Panc1 (cell line): ENCODE results near the gene XYLT1. TPM values are rescaled to one million over a fixed set of nuclear protein-coding genes. Genes with fewer than 3 reads are reported as not detected.

Source experiments
- ATAC-seq: fragments of 200-7000 bp; cut with Tn5 transposase; 2 replicates; pipeline ENCODE4 v1.9.1; 2020; ENCODE audit warnings: mild to moderate bottlenecking, moderate library complexity
- BruUV-seq: library from RNA; stranded (reverse); fragments of 400-500 nt; replicated peaks from 2 replicates; lab custom pipeline; 2021; lab: Mats Ljungman, UMichigan
- CTCF ChIA-PET: fragments of 300-600 bp; sonication (Branson Sonifier 250); formaldehyde crosslinking; loops from one replicate; lab custom pipeline; 2022; ENCODE audit warnings: antibody characterized with exemption; lab: Charles Lee
- POLR2A ChIA-PET: fragments of 300-600 bp; sonication (Branson Sonifier 250); formaldehyde crosslinking; loops from one replicate; lab custom pipeline; 2022; ENCODE audit warnings: antibody characterized with exemption; lab: Charles Lee
- DNase-seq: peaks from one replicate; pipeline ENCODE4 v3.0.0-alpha.2; 2010; ENCODE audit warnings: low read depth, low spot score
- H3K27ac ChIP-seq: 2 replicates; pipeline ENCODE4 v1.5.1; 2011; ENCODE audit warnings: mild to moderate bottlenecking, low read length, inconsistent platforms
- H3K27me3 ChIP-seq: fragments of 200-500 bp; sonication (Bioruptor generic); 2 replicates; pipeline ENCODE4 v1.6.0; 2014; ENCODE audit warnings: low read length, inconsistent platforms; ENCODE audit not compliant: control insufficient read depth, insufficient read depth
- H3K36me3 ChIP-seq: fragments of 200-500 bp; sonication (Bioruptor generic); 2 replicates; pipeline ENCODE4 v1.5.1; 2014; ENCODE audit warnings: inconsistent platforms, mild to moderate bottlenecking, low read length, moderate library complexity; ENCODE audit not compliant: control insufficient read depth, insufficient read depth
- H3K4me1 ChIP-seq: 2 replicates; pipeline ENCODE4 v1.5.1; 2011; ENCODE audit warnings: inconsistent platforms, mild to moderate bottlenecking, low read length, moderate library complexity; ENCODE audit not compliant: control insufficient read depth, insufficient read depth
- H3K4me3 ChIP-seq, 2 experiments: 2 replicates each; pipeline ENCODE4 v1.5.1; 2011 to 2012; ENCODE audit warnings: low read depth in 2 of 2, low read length in 2 of 2, mild to moderate bottlenecking in 2 of 2, inconsistent platforms in 1 of 2, moderate library complexity in 1 of 2
- H3K9me3 ChIP-seq: fragments of 200-500 bp; sonication (Bioruptor generic); 2 replicates; pipeline ENCODE4 v1.5.1; 2014; ENCODE audit warnings: low read depth, mild to moderate bottlenecking, inconsistent platforms, low read length, moderate library complexity; ENCODE audit not compliant: control insufficient read depth, insufficient read depth
- CTCF ChIP-seq: fragments of 450-650 bp; IDR thresholded peaks from 2 replicates; pipeline ENCODE4 v1.5.1; 2017; ENCODE audit warnings: mild to moderate bottlenecking
- POLR2AphosphoS5 ChIP-seq: IDR thresholded peaks from 2 replicates; pipeline ENCODE4 v1.6.1; 2012; ENCODE audit warnings: mild to moderate bottlenecking, low read depth, low read length, moderate library complexity
- REST ChIP-seq, 2 experiments: IDR thresholded peaks; 2 replicates each; pipeline ENCODE4 v1.6.1; 2011 to 2012; ENCODE audit warnings: low read depth in 2 of 2, control low read depth in 1 of 2, low read length in 1 of 2, mild to moderate bottlenecking in 1 of 2, moderate library complexity in 1 of 2; ENCODE audit not compliant: insufficient read depth in 1 of 2
- SIN3A ChIP-seq: IDR thresholded peaks from 2 replicates; pipeline ENCODE4 v1.6.1; 2012; ENCODE audit warnings: low read depth, mild to moderate bottlenecking, low read length, moderate library complexity, borderline replicate concordance; ENCODE audit not compliant: insufficient read depth
- TCF7L2 ChIP-seq: IDR thresholded peaks from 2 replicates; pipeline ENCODE4 v1.6.1; 2011; ENCODE audit warnings: mild to moderate bottlenecking, low read depth, low read length, inconsistent platforms
- in situ Hi-C: cut with HindIII; loops from 2 replicates; pipeline ENCODE4 v1.10.0; 2016; ENCODE audit warnings: low sequenced_read_pairs, low pct_unique_long_range_greater_than_20kb
- intact Hi-C: fragments of 100-400 bp; cut with micrococcal nuclease; formaldehyde crosslinking; loops from one replicate; pipeline ENCODE4 v1.10.0; 2022; ENCODE audit not compliant: unreplicated experiment
- total RNA-seq: library from RNA; stranded (reverse); gene quantifications from one replicate; pipeline ENCODE4 v1.2.1, GENCODE V29; 2021; ENCODE audit not compliant: unreplicated experiment

XYLT1 gene
- total RNA-seq, 1 experiment from 2014 or later = 0.62 TPM

- TF ChIP-seq TCF7L2 (no peak), POLR2AphosphoS5 (no peak), SIN3A (no peak), REST (IDR thresholded peaks at IDR 0.05; ENCODE audit: insufficient read depth in 1 of 2, low read depth in 2 of 2, low read length in 1 of 2) (no peak), CTCF (no peak)
- Histone ChIP-seq H3K27me3 (peaks cover 30% of the 10 kb centered on the region), H3K27ac (no peak overlapping the region), H3K36me3 (no peaks in the 10 kb centered on the region), H3K4me3 (no peak overlapping the region), H3K4me1 (peaks cover 3% of the 10 kb centered on the region), H3K9me3 (no peaks in the 10 kb centered on the region)
- ATAC-seq = no peak
- ChIA-PET CTCF (no interaction called here), POLR2A (no interaction called here)
- no TSS peak for BruUV-seq
- in situ Hi-C loops = no loop called here
- intact Hi-C loops = loop anchor here (5.0 kb wide), 1 partner anchor 603 kb away; no protein-coding TSS in a partner anchor
- no peak for DNase-seq
Measured at GRCh38 chr16:17465460-17465859, 5.3 kb downstream of the XYLT1 start.

- H3K27me3 ChIP-seq = peaks cover 20% of the 10 kb centered on the region
- in situ Hi-C loops = no loop called here
- no peak overlapping the region for H3K27ac ChIP-seq
- CTCF ChIA-PET = no interaction called here
- TF ChIP-seq SIN3A (no peak), TCF7L2 (no peak), POLR2AphosphoS5 (no peak), REST (IDR thresholded peaks at IDR 0.05; ENCODE audit: insufficient read depth in 1 of 2, low read depth in 2 of 2, low read length in 1 of 2) (no peak), CTCF (no peak)
- H3K36me3 ChIP-seq = no peaks in the 10 kb centered on the region
- no TSS peak for BruUV-seq
- no peaks in the 10 kb centered on the region for H3K9me3 ChIP-seq
- DNase-seq (no peak), ATAC-seq (no peak)
- intact Hi-C loops = no loop called here
- H3K4me3 ChIP-seq = no peak overlapping the region
- POLR2A ChIA-PET = no interaction called here
- H3K4me1 ChIP-seq = no peaks in the 10 kb centered on the region
Measured at GRCh38 chr16:17463335-17463734, 7.4 kb downstream of the XYLT1 start.
